ENCODE results near the gene RNF212B.

Gene RNF212B

GRCh38 chr14:23321572-23322547, 84.1 kb downstream of the RNF212B start:
- DNase-seq: no peak

Data from NCI-H1694 treated with DMSO at 0.1 percent for 48 hours (cell line).